HG03354 (cell line): Measurements from ENCODE around the gene AK3.
A peak's percentile ranks its signal among the peaks of the same experiment; 100 is the strongest.
"Not testable (repeated sequence)": the region's sequence is repeated elsewhere in the genome, so short reads cannot be mapped to it uniquely, and the experiment has no call there.

Experiments used
- ATAC-seq: cut with Tn5 transposase; IDR thresholded peaks from one replicate; pipeline ENCODE4 v1.9.1; 2021; ENCODE audit warnings: mild to moderate bottlenecking; ENCODE audit not compliant: unreplicated experiment, poor library complexity, severe bottlenecking

Gene AK3

GRCh38 chr9:4740638-4741364, at the start of gene AK3:
TSS of gene AK3 (minus strand) at chr9:4741202. CDS start at chr9:4741087, 115 bp downstream.
- peak; percentile 89 for ATAC-seq

DNA sequence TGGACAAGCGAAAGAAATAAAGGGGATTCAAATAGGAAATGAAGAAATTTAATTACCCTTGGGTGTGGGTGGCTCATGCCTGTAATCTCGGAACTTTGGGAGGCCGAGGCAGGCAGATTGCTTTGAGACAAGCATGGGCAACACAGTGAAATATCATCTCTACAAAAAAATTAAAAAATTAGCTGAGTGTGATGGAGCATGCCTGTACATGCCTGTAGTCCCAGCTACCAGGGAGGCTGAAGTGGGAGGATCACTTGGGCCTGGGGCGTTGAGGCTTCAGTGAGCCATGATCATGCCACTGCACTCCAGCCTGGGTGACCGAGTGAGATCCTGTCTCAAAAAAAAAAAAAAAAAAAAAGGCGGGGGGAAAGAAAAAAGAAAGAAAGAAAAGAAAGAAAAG, 47.7 kb upstream of the AK3 start:
- ATAC-seq: no peak

DNA sequence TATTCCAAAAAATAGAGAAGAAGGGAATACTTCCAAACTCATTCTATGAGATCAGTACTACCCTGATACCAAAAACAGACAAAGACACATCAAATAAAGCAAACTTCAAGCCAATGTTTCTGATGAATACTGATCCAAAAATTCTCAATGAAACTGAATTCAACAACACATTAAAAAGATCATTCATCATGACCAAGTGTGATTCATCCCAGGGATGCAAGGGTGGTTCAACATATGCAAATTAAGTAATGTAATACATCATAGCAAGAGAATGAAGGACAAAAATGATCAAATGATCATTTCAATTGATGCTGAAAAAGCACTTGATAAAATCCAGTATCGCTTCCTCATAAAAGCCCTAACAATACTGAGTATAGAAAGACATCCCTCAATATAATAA, 46.9 kb upstream of the AK3 start:
- ATAC-seq: no peak

DNA sequence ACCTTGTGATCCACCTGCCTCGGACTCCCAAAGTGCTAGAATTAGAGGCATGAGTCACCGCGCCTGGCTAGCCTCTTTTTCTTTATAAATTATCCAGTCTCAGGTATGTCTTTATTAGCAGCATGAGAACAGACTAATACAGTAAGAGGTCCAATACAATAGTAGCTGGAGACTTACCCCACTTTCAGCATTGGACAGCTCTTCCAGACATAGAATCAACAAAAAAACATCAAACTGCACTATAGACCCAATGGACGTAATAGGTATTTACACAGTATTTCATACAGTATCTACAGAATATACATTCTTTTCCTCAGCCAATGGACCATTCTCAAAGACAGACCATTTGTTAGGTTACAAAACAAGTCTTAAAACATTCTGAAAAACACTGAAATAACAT, 45.6 kb upstream of the AK3 start:
- no peak for ATAC-seq

DNA sequence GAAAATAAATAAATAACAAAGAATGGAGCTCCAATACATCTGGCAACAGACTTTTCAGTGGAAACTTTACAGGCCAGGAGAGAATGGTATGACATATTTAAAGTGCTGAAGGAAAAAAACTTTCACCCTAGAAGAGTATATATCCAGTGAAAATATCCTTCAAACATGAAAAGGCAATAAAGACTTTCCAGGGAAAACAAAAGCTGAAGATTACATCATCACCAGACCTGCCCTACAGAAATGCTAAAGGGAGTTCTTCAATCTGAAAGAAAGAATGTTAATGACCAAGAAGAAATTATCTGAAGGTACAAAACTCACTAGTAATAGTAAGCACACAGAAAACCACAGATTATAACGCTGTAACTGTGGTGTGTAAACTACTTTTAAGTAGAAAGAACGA, 43.4 kb upstream of the AK3 start:
- no peak for ATAC-seq

DNA sequence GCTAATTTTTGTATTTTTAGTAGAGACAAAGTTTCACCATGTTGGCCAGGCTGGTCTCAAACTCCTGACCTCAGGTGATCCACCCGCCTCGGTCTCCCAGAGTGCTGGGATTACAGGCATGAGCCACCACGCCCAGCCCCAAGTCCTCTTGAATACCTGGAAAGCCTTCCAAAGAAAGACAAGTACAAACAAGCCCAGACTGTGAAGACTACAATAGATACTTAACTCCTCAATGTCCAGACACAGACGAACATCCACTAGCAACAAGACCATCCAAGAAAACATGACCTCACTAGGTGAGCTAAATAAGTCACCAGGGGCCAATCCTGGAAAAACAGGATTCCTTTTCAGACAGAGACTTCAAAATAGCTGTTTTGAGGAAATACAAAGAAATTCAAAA, 42.2 kb upstream of the AK3 start:
- not testable (repeated sequence) for ATAC-seq

GRCh38 chr9:4781408-4781807, 40.4 kb upstream of the AK3 start:
- ATAC-seq: no peak

DNA sequence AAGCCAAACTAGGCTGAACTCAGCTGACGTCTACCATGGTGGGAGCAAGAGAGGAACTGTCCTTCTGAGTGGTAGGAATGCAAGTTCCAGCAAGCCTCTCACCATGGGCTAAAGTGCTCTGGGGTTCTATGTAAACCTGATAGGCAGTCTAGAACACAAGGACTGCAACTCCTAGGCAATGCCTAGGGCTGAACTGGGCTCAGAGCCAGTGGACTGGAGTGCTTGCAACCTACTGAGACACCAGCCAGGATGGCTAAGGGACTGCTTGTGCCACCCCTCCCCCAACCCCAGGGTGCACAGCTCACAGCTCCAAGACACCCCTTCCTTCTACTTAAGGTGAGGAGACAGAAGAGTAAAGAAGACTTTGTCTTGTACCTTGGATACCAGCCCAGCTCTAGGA, 39.6 kb upstream of the AK3 start:
- ATAC-seq: no peak

GRCh38 chr9:4774958-4775357, 34.0 kb upstream of the AK3 start:
- not testable (repeated sequence) for ATAC-seq

GRCh38 chr9:4774209-4774608, 33.2 kb upstream of the AK3 start:
- no peak for ATAC-seq

DNA sequence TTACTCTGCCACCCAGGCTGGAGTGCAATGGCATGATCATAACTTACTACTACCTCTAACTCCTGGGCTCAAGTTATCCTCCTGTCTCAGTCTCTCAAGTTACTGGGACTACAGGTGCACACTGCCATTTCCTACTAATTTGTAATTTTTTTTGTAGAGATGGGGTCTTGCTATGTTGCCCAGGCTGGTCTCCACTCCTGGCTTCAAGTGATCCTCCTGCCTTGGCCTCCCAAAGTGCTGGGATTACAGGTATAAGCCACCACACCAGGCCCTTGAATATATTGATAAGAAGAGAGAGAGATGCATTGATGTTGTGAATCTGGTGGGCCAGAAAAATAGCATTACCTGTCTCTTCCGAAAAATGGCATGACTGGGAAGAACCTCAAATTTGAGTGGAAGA, 30.8 kb upstream of the AK3 start:
- no peak for ATAC-seq

DNA sequence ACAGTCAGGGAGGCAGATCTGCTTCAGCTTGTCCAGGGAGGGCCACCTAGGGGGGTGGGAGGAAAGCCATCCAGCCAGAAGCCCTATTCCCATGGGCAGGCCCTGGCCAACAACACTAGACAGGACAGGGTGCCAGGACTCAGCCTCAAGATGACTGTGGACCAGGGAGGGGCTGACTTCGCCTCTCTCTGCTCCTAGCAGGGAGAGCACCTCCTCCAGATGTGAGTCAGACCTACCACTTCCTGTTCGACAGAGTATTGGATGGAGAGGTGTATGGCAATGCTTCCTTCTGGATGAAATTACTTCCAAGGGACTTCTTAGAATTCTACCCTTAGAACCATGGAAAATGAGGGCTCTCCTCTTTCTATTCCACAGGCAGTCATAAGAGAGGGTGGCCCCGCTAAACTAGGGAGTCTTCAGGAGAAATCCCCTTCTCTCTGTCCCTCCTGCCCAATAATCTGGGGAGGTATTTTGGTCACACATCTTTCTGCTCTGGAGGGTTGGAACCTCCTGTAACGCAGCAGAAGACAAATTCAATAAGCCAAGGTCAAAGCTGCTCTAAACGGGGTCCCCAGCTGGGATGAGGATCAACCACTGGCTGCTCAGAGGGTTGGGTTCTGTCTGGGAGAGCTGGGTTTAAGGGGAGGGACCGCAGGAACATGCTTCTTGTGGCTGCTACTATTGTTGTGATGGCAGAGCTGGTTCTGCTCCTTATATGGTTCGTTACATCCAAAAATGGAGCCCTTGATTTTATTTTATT, 28.5 kb upstream of the AK3 start:
- no peak for ATAC-seq

DNA sequence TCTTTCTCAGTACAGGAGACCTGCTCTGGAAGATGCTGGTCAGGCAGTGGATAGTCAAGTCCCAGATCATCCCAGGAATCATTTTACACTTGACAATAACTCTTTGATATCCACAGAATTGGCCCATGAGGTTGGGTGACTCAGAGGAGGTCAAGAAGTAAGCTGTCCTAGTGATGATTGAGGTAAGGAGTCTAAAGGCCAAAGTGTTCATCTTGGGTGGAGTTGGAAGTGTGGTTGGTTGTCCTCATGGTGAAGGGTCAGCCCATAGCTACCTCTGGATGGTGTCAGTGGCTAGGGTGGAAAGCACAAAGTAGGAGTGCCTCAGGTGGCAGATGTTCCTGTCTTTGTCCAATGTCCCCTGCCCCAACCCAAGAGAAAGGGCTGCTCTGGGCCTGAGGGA, 27.7 kb upstream of the AK3 start:
- no peak for ATAC-seq

DNA sequence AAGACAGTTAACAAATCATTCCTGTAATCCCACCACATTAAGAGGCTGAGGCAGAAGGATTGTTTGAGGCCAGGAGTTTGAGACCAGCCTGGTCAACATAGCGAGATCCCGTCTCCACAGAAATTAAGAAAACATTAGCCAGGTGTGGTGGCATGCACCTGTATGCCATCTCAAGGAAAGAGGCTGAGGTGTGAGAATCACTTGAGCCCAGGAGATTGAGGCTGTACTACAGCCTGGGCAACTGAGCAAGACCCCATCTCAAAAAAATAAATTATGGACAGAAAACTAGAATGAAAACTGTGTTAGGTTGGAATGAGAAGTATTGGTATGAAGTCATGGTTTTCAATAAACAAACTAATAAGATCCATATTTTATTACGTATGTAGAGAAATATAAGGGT, 23.0 kb upstream of the AK3 start:
- no peak for ATAC-seq

DNA sequence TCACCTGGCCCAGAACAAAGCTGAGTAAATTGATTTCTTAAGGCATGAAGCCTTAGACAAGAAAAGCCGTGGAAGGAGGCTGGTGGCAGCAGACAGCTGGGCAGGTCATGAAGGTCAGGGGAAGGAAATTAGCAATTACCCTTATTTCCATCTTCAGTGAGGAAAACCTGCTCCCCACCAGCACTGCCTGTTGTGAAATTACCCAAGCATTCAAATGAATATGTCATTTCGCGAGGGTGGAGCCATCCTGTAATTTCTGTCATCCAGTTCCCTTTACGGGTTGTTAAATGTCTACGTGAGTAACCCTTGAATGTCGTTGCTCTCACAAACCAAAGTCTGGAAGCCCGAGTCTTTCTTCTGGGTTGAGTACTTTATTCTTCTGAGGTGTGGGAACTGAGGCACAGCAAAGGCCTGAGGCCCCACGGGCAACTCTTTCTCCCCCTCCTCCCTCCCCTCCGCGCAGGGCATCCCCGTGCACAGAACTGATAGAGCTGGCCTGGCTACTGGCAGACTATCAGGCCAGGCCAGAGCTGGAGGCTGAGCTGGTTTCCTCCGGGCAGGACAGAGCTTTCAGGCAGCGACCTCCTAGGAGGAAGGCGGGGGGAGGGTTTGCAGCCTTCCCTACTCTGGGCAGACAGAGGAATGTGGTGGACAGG, 22.0 kb upstream of the AK3 start:
- ATAC-seq: peak; percentile 22

- peak; percentile 85 for ATAC-seq
Observed at GRCh38 chr9:4762108-4762885, 21.3 kb upstream of the AK3 start.

DNA sequence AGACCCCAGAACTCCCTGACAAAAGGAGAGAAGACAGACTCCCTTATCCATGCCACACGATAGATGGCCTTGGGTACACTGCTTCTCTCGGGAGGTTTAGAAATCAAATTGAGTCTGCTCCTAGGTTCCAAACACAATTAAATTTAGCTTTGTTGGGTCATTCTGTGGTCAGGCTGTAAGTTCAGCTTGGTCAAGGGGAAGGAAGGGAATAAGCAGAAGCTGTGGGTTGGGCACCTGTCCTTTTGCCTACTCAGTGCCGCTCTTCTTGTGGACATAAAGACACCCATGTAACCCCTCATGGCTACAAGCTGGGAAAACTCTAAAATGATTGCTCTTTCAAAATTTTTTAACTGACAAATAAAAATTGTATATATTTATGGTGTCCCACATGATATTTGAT, 19.1 kb upstream of the AK3 start:
- no peak for ATAC-seq

GRCh38 chr9:4756420-4756819, 15.4 kb upstream of the AK3 start:
- no peak for ATAC-seq

- ATAC-seq: no peak
Observed at GRCh38 chr9:4755026-4755609, 14.1 kb upstream of the AK3 start.

GRCh38 chr9:4754530-4754929, 13.5 kb upstream of the AK3 start:
- ATAC-seq: not testable (repeated sequence)
